ENCODE measurements around the gene LPAR1.

LPAR1 gene

DNA sequence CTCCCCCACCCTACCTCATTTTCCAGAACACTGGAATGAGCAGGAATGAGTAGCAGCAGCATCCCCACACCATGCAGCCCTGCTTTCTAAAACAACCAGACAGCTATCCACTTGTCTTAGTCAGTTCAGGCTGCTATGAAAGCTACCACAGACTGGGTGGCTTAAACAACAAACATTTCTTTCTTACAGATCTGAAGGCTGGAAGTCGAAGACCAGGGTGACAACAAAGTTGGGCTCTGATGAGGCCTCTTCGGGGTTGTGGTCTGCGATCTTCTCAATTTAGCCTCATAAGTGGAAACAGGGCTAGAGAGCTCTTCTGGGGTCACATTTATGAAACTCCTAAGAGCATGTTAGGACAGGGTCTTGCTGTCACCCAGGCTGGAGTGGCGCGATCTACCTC, 38.9 kb downstream of the LPAR1 start:
- TF ChIP-seq EZH2phosphoT487 (IDR thresholded peaks at IDR 0.05; ENCODE audit: borderline replicate concordance) (no peak), CTCF (conservative IDR thresholded peaks at IDR 0.05; ENCODE audit: low read length) (no peak)
- Histone ChIP-seq H3K79me2 (ENCODE audit: insufficient read depth, low read length) (no peaks in the 10 kb centered on the region), H3F3A (ENCODE audit: low read depth) (no peaks in the 10 kb centered on the region), H3K4me3 (ENCODE audit: low read length, poor library complexity, severe bottlenecking) (no peak overlapping the region), H3K9ac (ENCODE audit: low read depth, low read length, poor library complexity, severe bottlenecking) (no peak overlapping the region), H3K9me3 (ENCODE audit: insufficient read depth, low read depth, low read length) (no peaks in the 10 kb centered on the region), H3K4me1 (ENCODE audit: insufficient read depth, low read length, poor library complexity, severe bottlenecking) (no peaks in the 10 kb centered on the region), H2AFZ (ENCODE audit: low read length) (no peak overlapping the region), H4K20me1 (ENCODE audit: insufficient read depth, low read length, poor library complexity, severe bottlenecking) (no peaks in the 10 kb centered on the region), H3K27me3 (ENCODE audit: insufficient read depth, low read length, poor library complexity, severe bottlenecking) (no peaks in the 10 kb centered on the region), H3K4me2 (ENCODE audit: low read depth, low read length, poor library complexity, severe bottlenecking) (no peak overlapping the region), H3K9me2 (replicated peaks; ENCODE audit: low read depth, low read length) (no peaks in the 10 kb centered on the region), H3K36me3 (ENCODE audit: insufficient read depth, low read length) (no peaks in the 10 kb centered on the region)

GRCh38 chr9:110997847-110998246, 40.4 kb downstream of the LPAR1 start:
- H3K27me3 ChIP-seq (ENCODE audit: insufficient read depth, low read length, poor library complexity, severe bottlenecking), result no peaks in the 10 kb centered on the region
- no peaks in the 10 kb centered on the region for H3K4me1 ChIP-seq (ENCODE audit: insufficient read depth, low read length, poor library complexity, severe bottlenecking)
- no peak for TF ChIP-seq CTCF (conservative IDR thresholded peaks at IDR 0.05; ENCODE audit: low read length)
- no peak for TF ChIP-seq EZH2phosphoT487 (IDR thresholded peaks at IDR 0.05; ENCODE audit: borderline replicate concordance)
- H3K9me2 ChIP-seq (replicated peaks; ENCODE audit: low read depth, low read length), result no peaks in the 10 kb centered on the region
- no peak overlapping the region for H3K9ac ChIP-seq (ENCODE audit: low read depth, low read length, poor library complexity, severe bottlenecking)
- no peak overlapping the region for H2AFZ ChIP-seq (ENCODE audit: low read length)
- H3K79me2 ChIP-seq (ENCODE audit: insufficient read depth, low read length), result no peaks in the 10 kb centered on the region
- no peaks in the 10 kb centered on the region for H3K36me3 ChIP-seq (ENCODE audit: insufficient read depth, low read length)
- H3F3A ChIP-seq (ENCODE audit: low read depth), result no peaks in the 10 kb centered on the region
- no peak overlapping the region for H3K4me3 ChIP-seq (ENCODE audit: low read length, poor library complexity, severe bottlenecking)
- no peaks in the 10 kb centered on the region for H3K9me3 ChIP-seq (ENCODE audit: insufficient read depth, low read depth, low read length)
- no peaks in the 10 kb centered on the region for H4K20me1 ChIP-seq (ENCODE audit: insufficient read depth, low read length, poor library complexity, severe bottlenecking)
- no peak overlapping the region for H3K4me2 ChIP-seq (ENCODE audit: low read depth, low read length, poor library complexity, severe bottlenecking)

DNA sequence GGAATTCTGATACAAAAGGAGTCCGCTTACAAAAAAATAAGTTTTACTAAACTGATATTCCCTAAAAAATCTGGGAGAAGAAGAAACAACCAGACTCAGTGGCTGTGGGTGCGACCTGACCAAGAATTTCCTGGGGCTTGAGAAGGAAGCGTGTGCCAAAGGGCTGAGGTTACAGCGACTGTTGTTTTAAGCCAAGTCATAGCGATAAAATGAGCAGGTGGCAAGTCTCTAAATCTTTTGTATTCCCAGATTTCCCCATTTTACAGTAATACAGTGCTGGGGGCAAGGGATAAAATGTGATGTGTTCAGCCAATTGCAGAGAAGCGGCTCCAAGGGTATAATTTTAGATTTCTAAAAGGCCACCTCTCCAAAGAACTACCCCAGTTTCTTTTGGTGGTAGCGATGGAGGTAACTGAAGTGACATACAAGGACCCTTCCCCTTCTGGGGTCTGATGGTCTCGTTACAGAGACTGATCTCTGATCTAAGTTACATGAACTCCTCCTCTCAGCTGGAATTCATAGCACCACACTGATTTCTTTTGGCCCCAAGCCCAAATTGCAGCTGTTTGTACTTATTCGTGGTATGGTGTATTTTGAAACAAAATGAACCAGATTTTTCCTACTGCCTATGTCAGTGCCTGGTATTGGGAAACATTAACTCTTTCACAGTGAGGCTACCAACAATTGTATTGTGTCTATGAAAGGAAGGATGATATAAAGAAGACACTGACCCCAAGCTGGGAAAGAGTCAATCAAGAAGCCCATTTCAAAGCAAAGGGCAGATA, 41.6 kb downstream of the LPAR1 start:
- no peak overlapping the region for H3K9ac ChIP-seq (ENCODE audit: low read depth, low read length, poor library complexity, severe bottlenecking)
- no peak overlapping the region for H2AFZ ChIP-seq (ENCODE audit: low read length)
- H3K9me3 ChIP-seq (ENCODE audit: insufficient read depth, low read depth, low read length), result no peaks in the 10 kb centered on the region
- no peaks in the 10 kb centered on the region for H3K9me2 ChIP-seq (replicated peaks; ENCODE audit: low read depth, low read length)
- H3K4me1 ChIP-seq (ENCODE audit: insufficient read depth, low read length, poor library complexity, severe bottlenecking), result no peaks in the 10 kb centered on the region
- no peaks in the 10 kb centered on the region for H4K20me1 ChIP-seq (ENCODE audit: insufficient read depth, low read length, poor library complexity, severe bottlenecking)
- H3K4me3 ChIP-seq (ENCODE audit: low read length, poor library complexity, severe bottlenecking), result no peak overlapping the region
- no peaks in the 10 kb centered on the region for H3K36me3 ChIP-seq (ENCODE audit: insufficient read depth, low read length)
- H3K27me3 ChIP-seq (ENCODE audit: insufficient read depth, low read length, poor library complexity, severe bottlenecking), result no peaks in the 10 kb centered on the region
- no peak for TF ChIP-seq CTCF (conservative IDR thresholded peaks at IDR 0.05; ENCODE audit: low read length)
- TF ChIP-seq EZH2phosphoT487 (IDR thresholded peaks at IDR 0.05; ENCODE audit: borderline replicate concordance), result no peak
- no peak overlapping the region for H3K4me2 ChIP-seq (ENCODE audit: low read depth, low read length, poor library complexity, severe bottlenecking)
- H3K79me2 ChIP-seq (ENCODE audit: insufficient read depth, low read length), result no peaks in the 10 kb centered on the region
- H3F3A ChIP-seq (ENCODE audit: low read depth), result no peaks in the 10 kb centered on the region
